Stimulated activated CD4-positive, alpha-beta T cell treated with anti-CD3 and anti-CD28 coated beads, Interleukin-2, amount 100 ng/mL, for 24 hours (primary cell): ENCODE measurements around the gene PRSS1.
A peak's percentile ranks its signal among the peaks of the same experiment; 100 is the strongest.
"Not testable (repeated sequence)": the region's sequence is repeated elsewhere in the genome, so short reads cannot be mapped to it uniquely, and the experiment has no call there.

ENCODE experiments used
- DNase-seq, 2 donors: peaks; one replicate each; pipeline ENCODE4 v3.0.0-alpha.2; 2020

The PRSS1 gene

DNA sequence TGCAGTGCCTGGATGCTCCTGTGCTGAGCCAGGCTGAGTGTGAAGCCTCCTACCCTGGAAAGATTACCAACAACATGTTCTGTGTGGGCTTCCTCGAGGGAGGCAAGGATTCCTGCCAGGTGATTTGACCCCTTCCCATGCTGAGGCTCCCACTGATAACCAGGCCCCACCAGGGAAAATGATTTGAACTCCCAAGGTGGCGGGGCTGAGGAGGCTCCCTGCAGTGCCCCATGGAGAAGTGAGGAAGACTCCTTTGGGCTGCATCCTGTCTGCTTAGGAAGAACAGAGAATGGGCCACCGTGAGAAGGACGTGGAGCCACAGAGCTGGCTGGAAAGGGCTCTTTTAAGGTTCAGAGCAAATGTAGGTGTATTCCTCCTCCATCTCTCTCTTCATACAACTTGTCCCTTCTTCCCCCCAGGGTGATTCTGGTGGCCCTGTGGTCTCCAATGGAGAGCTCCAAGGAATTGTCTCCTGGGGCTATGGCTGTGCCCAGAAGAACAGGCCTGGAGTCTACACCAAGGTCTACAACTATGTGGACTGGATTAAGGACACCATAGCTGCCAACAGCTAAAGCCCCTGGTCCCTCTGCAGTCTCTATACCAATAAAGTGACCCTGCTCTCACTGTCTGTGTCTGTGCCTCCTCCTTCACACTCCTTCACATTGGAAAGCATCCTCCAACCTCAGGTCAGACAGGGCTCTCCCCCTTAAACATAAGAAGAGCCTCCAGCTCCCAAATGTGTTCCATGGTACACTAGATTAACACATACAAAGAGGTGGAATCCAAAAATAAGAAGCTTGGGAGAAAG is 24.9 kb downstream of the PRSS1 start:
- DNase-seq: no peak

DNA sequence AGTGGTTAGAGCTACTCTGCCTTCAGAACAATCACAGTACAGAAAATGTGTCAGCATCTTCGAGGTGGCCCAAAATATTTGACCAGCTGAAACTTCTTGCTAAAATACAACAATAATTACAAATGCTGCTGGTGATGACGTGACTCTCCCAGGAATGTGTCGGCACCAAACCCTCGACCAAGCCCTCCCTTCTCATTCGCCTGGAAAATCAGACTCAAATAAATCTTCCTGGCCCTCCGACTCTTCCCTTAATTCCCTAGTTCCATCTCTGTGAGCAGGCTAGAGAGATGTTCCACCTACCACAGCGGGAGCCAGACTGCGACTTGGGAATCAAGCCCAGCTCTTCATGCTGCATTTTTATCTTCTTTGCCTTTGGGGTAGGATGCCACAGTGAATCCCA is 25.6 kb downstream of the PRSS1 start:
- no peak for DNase-seq

DNA sequence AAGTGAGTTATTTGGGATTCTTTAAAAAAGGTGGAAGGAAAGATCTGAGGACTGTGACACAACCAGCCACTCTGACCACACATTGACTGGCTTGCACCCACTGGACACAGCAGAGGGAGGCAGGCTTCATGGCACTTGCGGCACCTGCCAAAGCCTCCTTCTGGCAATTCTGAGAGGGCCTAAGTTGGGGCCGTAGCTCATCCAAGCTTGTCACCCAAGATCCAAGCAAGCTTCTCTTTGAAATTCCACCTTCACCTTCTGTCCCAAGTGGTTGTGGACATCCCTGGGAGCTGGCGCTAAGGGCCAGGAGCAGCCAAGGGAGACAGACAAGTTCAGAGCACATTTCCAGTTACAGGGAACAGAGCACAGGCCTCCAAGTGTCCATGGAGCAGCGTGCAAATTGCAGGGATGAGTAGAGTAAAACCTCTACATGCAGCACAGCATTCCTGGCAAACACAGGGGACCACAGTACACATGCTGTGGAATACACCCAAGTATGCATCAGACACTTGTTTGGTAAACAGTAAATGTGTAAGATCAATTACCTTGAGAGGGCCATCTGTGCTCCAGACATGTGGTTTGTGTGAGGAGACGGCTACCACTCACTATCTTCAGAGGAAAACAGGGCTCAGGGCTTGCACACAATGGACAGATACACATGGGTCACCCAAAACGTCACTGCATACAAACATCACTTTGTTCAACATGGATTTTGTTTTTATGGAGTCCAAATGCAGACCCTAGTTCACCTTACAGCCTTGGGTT is 26.3 kb downstream of the PRSS1 start:
- not testable (repeated sequence) for DNase-seq

DNA sequence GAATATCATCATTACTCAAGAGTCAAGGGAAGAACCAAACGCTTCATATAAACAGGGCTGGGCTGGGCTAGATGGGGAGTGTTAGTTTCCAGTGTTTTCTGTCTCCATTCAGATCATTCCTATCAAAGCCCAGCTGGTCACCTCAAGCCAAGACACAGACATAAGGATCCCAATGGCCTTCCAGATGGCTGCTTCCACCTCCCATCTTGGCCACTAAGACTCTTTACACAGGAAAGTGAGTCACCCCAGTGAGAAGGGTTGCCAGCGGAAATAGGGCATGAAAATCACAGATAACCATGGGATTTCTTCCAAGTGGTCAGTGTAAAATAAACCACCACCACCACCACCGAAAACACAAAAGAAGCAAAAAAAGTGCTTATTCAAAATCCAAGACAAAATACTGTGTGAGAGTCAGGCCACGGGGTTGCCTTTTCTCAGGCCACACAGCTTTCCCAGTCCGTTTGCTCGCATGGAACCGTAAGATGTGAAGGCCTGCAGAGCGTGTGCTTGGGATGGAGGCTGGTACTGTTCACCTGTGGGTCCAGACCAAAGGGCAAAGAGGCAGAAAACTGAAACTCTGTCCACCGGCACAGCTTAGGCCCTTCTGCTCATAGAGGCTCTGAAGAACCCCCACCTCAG is 27.1 kb downstream of the PRSS1 start:
- no peak for DNase-seq

DNA sequence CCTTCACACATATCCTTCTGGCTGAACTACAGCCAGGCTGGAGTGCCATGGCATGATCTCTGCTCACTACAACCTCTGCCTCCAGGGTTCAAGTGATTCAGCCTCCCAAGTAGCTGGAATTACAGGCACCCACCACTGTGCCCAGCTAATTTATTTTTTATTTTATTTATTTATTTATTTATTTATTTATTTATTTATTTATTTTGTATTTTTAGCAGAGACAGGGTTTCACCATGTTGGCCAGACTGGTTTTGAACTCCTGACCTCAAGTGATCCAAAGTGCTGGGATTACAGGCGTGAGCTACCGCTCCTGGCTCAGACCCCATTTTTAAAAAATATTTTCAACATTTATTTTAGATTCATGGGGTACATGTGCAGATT is 27.6 kb downstream of the PRSS1 start:
- not testable (repeated sequence) for DNase-seq

DNA sequence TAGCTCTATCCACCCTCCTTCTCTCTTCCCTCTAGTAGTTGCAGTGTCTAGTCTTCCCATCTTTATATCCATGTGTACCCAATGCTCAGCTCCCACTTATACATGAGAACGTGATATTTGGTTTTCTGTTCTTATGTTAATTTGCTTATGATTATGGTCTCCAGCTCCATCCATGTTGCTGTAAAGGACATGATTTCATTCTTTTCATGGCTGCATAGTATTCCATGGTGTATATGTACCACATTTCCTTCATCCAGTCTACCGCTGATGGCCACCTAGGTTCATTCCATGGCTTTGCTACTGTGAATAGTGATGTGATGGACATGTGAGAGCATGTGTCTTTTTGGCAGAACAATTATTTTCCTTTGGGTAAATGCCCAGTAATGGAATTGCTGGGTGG is 28.0 kb downstream of the PRSS1 start:
- no peak for DNase-seq

DNA sequence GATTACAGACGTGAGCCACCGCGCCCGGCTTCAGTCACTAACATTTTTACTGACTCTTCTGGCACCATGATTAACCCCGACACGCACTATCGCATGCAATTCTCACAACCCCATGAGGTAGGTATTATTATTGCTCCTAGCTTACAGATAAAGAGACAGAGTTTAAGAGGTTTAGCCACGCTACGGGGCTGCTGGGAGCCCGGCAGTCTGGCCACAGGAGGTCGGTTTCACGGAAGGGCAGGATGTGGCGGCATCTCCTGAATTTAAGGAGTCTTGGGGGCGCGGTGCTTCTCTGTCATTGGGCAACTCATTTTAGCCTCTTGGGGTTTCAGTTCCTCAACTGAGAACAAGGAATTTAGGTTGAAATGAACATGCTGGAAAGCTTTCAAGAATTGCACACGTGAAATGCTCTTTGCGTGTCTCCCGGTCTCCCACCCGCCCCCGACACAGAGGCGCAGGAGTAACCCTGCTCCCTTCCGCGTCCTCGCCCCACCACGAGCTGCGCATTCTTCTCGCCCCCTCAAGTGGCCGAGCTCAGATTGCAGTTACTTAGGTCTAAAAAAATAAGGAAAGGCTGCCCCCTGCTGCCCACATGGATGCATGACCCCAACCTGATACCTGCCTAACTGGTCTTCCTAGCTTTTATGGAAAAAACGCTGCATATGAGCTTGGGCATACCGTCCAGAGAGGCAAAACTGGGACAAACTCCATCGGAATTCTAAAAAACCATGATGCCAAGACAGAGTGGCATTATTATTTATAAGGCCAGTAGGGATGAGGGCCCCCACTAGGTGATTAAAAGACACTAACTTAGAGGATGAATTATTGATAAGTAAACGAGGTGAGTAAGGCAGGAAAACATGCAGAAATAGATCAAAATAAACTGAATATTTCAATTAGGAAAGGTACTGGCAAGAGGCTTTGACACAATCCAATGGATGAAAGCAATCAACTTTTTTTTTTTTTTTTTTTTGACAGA is 33.9 kb downstream of the PRSS1 start:
- peak; percentile 76 to 78 for DNase-seq

DNA sequence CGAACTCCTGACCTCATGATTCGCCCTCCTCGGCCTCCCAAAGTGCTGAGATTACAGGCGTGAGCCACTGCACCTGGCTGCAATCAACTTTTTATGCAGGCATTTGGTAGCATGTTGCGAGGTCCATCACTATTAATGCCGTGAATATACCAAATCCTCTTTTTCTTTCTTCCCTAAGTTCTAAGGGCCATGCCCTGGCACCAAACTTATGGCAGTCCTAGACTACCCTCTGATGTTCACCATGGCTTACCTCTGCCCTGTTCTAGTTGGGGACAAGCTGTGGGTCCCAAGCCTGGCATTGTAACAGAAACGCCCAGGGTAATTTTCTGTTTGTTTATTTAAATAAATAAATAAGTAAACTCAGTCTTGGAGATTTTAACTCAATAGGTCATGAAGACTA is 34.8 kb downstream of the PRSS1 start:
- DNase-seq: no peak

DNA sequence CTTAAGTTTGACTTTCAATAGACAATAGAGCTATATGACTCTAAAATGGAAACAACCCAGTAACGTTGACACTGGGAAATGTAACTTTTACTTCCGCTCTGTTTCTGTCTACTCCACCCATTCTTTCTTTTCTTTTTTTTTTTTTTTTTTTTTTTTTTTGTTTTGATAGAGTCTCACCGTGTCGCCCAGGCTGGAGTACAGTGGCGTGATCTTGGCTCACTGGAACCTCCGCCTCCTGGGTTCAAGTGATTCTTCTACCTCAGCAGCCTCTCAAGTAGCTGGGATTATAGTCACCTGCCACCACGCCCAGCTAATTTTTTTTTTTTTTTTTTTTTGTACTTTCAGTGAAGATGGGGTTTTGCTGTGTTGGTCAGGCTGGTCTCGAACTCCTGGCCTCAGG is 35.4 kb downstream of the PRSS1 start:
- DNase-seq: no peak

DNA sequence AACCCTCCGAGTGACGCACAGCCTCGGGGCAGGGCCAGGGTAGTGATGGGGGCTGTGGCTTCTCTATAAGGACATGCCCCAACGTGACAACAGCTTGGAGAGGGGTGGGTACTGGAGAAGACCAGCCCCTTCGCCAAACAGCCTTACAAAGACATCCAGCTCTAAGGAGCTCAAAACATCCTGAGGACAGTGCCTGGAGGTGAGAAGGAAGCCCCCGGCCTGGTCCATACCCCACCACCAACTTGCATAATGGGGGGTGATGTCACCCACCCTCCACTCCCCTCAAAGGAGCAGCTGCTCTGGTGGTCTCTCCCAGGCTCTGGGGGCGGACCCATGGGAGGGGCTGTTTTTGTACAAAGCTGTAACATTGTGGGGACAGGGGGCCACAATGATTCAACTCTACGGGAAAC is 36.6 kb downstream of the PRSS1 start:
- DNase-seq: peak; percentile 74 to 76

DNA sequence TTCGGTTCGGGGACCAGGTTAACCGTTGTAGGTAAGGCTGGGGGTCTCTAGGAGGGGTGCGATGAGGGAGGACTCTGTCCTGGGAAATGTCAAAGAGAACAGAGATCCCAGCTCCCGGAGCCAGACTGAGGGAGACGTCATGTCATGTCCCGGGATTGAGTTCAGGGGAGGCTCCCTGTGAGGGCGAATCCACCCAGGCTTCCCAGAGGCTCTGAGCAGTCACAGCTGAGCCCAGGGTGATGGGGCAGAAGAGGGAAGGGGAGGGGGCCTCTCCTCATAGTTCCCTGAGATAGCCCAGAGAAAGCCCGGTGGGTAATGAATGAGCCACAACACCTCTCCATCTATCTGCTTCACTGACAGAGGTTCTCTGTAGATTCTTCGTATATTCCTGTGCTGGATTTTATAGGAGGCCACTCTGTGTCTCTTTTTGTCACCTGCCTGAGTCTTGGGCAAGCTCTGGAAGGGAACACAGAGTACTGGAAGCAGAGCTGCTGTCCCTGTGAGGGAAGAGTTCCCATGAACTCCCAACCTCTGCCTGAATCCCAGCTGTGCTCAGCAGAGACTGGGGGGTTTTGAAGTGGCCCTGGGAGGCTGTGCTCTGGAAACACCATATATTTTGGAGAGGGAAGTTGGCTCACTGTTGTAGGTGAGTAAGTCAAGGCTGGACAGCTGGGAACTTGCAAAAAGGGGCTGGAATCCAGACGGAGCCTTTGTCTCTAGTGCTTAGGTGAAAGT is 37.9 kb downstream of the PRSS1 start:
- no peak for DNase-seq

DNA sequence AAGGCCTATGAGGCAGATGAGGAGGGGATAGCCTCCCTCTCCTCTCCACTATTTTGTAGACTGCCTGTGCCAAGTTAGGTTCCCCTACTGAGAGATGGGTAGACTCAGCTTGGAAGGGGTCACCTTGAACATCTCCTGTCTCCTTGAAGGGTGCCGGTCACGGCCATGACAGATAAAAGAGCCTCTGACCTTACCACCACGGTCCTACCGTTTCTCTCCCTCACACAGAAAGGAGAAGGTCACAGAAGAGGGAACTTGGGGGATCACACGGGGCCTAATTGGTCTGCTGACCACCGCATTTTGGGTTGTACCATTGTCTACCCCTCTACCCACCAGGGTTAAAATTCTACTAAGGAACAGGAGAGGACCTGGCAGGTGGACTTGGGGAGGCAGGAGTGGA is 38.5 kb downstream of the PRSS1 start:
- no peak for DNase-seq

DNA sequence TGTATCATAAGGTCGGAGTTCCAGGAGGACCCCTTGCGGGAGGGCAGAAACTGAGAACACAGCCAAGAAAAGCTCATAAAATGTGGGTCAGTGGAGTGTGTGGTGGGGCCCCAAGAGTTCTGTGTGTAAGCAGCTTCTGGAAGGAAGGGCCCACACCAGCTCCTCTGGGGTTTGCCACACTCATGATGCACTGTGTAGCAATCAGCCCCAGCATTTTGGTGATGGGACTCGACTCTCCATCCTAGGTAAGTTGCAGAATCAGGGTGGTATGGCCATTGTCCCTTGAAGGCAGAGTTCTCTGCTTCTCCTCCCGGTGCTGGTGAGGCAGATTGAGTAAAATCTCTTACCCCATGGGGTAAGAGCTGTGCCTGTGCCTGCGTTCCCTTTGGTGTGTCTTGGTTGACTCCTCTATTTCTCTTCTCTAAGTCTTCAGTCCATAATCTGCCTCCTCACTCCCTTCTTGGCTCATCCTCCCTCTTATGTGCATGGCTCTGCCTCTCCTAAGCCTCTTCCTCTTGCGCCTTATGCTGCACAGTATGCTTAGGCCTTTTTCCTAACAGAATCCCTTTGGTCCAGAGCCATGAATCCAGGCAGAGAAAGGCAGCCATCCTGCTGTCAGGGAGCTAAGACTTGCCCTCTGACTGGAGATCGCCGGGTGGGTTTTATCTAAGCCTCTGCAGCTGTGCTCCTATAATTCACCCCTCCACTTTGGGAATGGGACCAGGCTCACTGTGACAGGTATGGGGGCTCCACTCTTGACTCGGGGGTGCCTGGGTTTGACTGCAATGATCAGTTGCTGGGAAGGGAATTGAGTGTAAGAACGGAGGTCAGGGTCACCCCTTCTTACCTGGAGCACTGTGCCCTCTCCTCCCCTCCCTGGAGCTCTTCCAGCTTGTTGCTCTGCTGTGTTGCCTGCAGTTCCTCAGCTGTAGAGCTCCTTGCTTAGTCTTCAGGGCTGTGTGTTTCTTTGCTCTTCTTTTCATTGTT is 39.3 kb downstream of the PRSS1 start:
- no peak for DNase-seq

DNA sequence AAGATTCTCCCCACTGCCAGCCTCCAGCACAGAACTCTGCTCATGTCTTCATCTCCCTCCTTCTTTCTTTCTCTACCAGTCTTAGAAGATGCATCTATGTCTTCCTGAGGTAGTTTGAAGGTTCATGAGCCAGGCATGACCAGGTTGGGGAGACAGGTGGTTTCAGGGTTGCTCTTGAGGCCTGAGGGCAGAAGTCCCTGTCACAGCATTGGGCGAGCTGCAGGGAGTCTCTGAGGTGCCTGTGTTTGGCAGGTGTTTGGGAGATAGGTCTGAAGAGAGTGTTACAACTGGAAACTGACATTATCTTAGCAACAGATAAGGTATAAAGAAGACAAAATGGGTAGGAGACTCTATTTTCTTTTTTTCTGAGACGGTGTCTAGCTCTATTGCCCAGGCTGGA is 40.2 kb downstream of the PRSS1 start:
- no peak for DNase-seq

DNA sequence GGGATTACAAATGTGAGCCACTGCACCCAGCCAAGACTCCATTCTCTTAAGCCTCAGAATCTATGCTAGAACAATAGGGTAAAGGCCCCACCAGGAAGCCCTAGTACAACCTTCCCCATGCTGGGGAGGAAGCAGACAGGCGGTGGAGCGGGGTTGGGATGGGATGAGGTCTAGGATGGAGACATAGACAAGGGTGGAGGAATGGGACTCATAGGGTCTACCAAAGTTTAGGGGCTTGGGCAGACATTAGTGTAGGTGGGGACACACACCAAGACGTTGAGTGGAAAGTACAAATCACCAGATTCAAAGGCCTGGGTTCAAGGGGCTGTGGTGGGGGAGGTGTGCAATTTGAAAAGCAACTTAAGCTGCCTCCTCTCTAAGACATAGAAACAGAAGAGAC is 40.8 kb downstream of the PRSS1 start:
- no peak for DNase-seq

DNA sequence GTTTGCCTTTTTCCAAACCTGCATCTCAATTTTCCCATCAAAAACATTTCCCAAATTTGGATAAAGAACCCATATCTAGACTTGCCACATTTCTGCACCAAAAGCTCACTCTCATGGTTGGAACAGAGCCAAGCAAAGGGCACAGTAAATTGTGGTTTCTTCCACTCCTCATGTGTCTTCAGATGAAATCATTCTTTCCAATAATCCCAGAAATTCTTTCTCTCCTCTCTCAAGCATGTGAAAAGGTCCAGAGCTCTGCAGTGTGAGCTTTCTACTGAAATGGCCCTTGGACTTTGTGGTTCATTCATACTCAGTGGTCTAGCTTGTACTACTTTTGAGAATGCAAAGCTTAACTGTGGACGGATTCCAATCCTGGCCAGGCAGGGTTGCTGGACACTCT is 41.3 kb downstream of the PRSS1 start:
- no peak for DNase-seq

DNA sequence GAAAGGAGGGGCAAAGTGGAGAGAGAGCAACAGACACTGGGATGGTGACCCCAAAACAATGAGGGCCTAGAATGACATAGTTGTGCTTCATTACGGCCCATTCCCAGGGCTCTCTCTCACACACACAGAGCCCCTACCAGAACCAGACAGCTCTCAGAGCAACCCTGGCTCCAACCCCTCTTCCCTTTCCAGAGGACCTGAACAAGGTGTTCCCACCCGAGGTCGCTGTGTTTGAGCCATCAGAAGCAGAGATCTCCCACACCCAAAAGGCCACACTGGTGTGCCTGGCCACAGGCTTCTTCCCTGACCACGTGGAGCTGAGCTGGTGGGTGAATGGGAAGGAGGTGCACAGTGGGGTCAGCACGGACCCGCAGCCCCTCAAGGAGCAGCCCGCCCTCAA is 42.2 kb downstream of the PRSS1 start:
- no peak for DNase-seq

DNA sequence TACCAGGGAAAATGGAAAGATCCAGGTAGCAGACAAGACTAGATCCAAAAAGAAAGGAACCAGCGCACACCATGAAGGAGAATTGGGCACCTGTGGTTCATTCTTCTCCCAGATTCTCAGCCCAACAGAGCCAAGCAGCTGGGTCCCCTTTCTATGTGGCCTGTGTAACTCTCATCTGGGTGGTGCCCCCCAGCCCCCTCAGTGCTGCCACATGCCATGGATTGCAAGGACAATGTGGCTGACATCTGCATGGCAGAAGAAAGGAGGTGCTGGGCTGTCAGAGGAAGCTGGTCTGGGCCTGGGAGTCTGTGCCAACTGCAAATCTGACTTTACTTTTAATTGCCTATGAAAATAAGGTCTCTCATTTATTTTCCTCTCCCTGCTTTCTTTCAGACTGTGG is 42.9 kb downstream of the PRSS1 start:
- DNase-seq: no peak

DNA sequence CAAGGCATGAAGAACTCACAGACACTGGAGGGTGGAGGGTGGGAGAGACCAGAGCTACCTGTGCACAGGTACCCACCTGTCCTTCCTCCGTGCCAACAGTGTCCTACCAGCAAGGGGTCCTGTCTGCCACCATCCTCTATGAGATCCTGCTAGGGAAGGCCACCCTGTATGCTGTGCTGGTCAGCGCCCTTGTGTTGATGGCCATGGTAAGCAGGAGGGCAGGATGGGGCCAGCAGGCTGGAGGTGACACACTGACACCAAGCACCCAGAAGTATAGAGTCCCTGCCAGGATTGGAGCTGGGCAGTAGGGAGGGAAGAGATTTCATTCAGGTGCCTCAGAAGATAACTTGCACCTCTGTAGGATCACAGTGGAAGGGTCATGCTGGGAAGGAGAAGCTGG is 43.3 kb downstream of the PRSS1 start:
- no peak for DNase-seq

DNA sequence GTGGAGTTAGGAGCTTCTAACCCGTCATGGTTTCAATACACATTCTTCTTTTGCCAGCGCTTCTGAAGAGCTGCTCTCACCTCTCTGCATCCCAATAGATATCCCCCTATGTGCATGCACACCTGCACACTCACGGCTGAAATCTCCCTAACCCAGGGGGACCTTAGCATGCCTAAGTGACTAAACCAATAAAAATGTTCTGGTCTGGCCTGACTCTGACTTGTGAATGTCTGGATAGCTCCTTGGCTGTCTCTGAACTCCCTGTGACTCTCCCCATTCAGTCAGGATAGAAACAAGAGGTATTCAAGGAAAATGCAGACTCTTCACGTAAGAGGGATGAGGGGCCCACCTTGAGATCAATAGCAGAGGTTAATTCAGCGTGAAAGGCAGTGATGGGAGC is 43.9 kb downstream of the PRSS1 start:
- no peak for DNase-seq
